ENCODE measurements around the gene OR1J1.

- TF ChIP-seq POLR2AphosphoS5 (IDR thresholded peaks at IDR 0.05; ENCODE audit: low read depth, low read length) (no peak), TAF1 (IDR thresholded peaks at IDR 0.05; ENCODE audit: borderline replicate concordance, low read depth, low read length) (no peak)
These were observed 48.9 kb upstream of the OR1J1 start for GRCh38 chr9:122526602-122527001.

Measured in GM12892 (cell line).